Embryonic facial prominence (tissue), 1 donor: ENCODE measurements around the gene MGAM2.

Experiments used
- DNase-seq: peaks from one replicate; pipeline ENCODE4 v3.0.0-alpha.2; 2016; ENCODE audit errors: extremely low spot score

MGAM2 gene

DNA sequence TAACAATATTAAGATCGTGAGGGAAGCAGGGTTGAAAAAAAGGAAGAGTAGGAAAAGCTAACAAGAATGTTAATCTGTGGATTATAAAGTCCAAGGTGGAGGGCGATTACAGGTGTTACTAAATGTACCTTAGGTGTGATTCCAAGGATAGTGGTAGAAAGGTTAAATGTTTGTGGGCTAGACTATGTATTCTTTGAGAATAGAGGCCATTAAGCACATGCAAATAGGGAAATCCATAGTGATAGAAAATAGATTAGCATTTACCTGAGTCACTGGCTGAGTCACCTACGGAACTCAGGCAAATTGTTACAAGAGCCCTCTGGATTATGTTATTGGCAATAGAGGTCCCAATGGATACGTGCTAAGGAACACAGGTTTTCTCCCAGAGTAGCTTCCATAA, 9.0 kb downstream of the MGAM2 start:
- no peak for DNase-seq

DNA sequence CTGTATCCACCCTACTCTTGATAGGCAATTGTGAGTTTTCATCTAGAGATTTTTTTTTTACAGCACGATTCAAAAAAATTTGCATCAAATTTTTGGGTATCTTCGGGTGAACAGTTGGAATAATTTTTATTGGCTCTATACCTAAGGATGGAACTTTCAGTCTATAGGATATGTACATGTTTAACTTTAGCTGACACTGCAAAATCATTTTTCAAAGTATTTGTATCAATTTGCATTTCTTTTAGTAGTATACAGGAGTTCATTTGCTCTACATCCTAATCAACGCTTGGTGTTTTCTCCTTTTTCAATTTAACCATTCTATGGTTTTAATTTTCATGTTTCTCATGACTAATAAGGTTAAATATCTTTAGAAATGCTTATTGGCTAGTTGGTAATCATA, 11.7 kb downstream of the MGAM2 start:
- no peak for DNase-seq

- DNase-seq, result no peak
These were observed 13.9 kb downstream of the MGAM2 start for GRCh38 chr7:142125256-142125955.

DNA sequence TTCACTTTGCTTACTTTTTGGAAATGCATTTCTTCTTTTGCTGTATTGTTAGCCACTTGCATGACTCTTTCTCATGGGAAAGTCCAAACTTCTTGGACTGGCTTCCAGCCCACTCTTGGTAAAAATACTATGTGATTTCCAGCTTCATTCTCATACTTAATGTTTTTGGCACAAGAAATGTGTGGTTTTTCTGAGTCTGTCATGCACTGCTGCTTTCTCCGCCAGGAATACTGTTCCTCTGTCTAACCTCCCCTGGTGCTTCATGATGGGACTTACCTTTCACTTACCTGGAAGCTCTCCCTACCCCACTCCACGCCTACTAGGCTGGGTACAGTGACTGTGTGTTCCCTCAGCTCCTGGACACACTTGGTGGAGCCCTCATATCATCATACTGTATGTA, 18.7 kb downstream of the MGAM2 start:
- DNase-seq, result no peak

- DNase-seq, result no peak
These were observed 20.1 kb downstream of the MGAM2 start for GRCh38 chr7:142131439-142132185.

DNA sequence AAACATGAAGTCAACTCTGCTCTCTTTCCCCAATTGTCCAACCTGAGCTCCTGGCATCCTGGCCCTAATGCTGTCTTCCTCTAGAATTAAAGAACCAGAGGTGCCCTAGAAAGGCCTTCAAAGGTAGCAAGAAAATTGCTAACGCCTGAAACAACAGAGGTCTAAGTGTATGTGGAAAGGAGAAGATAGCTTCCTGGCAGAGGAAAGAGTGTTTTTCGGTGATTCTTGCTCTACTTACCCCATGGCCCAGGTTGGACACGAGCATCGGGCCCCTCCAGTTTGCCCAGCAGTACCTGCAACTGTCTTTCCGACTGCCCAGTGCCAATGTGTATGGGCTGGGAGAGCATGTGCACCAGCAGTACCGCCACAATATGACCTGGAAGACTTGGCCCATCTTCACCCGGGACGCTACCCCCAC, 22.2 kb downstream of the MGAM2 start:
- no peak for DNase-seq

DNA sequence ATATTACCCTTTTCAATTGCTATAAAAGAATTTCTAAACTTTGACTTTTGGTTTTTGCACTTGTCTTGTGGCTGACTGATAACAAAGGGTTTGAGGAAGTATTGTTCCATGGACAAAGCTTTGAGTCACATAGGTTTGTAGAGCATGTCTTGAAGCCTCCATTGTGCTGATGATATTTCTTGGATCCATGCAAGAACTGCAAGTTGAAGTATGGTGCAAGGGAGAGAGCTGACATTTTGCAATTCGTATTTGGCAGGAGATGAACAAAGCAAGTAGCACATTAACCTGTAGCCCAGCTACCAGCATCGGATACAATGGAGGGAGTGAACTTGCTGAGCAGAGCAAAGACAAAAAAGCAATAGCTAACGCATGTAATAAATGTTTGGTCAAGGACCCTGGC, 23.4 kb downstream of the MGAM2 start:
- DNase-seq, result no peak

DNA sequence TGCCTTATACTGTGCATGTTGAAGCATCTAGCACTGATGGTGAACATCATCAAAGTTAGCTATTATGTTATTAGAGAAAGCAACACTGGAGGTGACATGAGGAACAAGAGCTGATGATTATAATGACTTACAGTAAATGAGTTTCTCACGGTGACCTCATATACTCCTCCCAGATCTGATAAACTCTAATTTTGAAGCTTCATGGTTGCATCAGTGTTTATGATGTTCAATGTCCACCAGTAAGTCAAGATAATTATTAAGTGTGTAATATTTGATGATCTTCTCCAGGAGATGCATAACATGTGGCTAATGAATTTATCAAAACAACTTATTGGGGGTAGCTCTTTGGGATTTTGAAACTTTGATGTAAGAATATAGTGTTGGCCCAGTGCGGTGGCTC, 27.5 kb downstream of the MGAM2 start:
- DNase-seq, result no peak

DNA sequence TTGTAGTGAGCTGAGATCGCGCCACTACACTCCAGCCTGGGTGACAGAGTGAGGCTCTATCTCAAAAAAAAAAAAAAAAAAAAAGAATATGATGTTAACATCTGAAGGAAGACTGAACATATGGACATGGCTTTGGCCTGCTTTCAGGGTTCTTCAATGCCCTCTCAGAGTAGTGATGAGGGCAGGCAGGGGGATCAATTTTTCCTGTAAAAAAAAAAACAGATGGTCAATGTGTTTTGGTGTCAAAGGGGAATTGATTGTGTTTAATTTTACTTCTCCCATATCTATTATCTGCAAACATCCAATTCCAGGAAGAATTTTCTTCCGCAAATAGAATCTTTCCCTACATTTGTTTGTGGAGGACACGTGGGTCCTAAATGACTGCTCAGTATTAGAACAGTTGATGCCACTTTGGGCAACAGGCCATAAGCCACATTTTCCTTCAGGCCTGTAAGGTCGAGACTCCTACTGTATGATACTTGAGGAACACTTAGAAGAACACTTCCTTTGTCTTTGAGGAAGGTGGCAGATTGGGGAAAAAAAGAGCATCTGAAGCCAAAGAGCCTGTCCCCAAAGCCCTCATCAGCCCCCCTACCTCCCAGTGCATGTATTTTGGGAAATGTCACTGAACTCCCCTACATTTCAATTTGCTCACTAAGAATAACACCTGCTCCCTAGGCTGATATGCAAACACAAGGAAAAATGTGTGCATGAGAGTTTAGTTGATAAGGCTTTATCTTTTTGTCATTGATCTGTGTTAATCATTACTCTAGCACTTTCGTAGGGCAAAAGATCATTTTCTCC, 28.3 kb downstream of the MGAM2 start:
- DNase-seq, result no peak

DNA sequence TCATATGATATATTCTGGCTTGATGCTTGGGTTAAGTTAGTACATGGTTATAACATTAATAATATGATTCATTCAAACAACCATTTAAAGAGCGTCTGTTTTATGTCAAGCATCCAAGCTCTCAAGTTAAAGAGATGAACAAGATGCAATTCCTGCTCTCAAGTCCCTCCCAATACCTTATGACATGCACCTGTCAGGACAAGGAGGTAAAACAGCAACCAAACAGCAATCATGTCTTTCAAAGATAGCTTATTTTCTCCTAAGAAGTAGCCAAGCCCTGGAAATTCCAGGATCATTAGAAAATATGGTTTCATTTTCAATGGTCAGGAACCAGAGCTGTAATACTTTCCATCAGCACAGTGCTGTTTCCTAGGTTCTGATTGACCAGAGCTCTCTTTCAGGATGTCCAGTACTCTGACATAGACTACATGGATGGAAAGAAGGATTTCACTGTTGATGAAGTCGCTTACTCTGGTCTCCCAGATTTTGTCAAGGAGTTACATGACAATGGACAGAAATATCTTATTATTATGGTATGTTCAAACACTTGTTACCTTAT, 29.0 kb downstream of the MGAM2 start:
- no peak for DNase-seq

DNA sequence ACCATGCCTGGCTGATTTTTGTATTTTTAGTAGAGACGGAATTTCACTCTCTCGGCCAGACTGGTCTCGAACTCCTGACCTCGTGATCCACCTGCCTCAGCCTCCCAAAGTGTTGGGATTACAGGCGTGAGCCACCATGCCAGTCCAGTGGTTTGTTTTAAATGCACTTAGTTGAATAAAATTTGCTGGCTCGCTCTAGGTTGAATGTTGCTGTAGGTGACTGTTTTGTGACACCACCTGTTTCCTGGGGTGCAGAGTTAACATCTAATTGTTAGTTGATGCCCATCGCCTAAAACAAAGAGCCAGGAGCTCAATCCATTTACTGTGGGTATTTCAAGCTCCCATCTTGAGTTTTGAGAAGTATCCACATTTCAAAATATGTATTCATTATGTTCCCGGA, 31.2 kb downstream of the MGAM2 start:
- DNase-seq, result no peak

GRCh38 chr7:142146124-142146523, 34.6 kb downstream of the MGAM2 start:
- DNase-seq, result no peak

- DNase-seq, result no peak
These were observed 38.8 kb downstream of the MGAM2 start for GRCh38 chr7:142150356-142150755.

DNA sequence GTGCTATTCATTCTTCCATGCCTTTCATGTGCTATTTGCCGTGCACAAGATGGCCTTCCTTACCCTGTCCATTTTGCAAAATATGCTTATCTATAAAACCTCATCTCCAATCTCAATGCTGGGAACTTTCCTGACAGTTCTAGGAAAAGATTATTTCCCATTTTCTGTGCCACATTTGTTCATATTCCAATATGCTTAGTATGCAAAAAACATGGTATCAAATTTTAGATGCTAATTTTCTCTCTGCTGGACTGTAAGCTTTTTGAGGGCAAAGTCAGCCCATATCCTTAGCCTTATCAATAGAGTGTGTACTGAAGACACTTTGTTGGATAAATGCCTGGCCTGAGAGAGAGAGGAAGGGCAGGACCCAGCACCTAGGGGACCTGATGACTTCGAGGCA, 39.4 kb downstream of the MGAM2 start:
- no peak for DNase-seq

GRCh38 chr7:142152076-142152475, 40.6 kb downstream of the MGAM2 start:
- no peak for DNase-seq

- no peak for DNase-seq
These were observed 41.9 kb downstream of the MGAM2 start for GRCh38 chr7:142153400-142153799.

DNA sequence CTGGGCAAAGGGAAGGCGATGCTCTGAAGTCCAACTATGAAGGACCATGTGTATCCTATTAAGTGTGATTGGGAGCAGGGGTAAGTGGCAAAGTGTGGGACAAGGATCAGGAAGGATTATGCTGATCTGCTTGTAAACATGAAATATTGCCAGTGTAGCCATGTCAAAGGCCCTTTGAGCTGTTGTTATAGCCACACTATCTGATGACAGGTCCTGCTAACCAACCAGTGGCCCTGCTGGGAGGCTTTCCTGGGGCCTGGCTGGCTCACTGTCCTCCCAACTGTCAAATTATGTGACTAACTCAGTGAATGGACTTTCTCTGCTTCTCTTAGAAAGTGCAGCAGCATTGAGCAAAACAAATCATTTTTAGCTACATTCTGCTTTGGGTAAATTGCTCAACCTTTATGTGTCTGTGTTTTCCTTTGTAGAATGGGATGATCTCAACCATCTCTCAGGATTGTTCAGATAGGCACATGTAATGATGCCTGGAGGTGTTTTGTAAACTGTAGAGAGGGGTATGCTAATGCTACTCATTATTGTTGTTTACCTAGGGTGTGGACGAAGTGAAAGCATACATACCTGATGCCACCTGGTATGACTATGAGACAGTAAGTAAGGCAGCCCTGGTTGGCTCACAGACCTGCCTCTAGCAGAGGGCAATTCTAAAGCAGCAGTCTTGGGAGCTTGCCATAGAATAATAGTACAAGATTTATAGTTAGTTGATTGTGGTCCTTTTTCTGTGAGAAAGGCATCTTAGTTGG, 47.4 kb downstream of the MGAM2 start:
- no peak for DNase-seq

DNA sequence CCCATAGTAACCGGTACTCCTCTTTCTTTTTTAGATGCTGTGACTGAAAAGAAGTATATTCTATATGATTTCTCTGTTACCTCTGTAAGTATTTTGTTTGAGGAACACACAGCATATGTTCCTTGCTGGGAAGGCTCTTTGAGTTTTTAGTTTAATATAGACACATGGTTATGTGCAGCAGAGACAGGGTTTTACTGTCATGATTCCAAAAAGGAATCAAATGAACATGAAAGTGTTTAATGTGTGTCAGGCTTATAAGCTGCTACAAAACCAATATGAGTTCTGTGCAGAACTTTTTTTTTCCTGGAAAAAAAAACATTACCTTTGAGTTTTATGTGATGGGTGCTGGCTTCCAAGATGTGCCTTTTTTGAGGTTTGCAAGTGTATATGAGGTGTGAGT, 50.4 kb downstream of the MGAM2 start:
- no peak for DNase-seq

- DNase-seq, result no peak
These were observed 57.2 kb downstream of the MGAM2 start for GRCh38 chr7:142168746-142169145.

DNA sequence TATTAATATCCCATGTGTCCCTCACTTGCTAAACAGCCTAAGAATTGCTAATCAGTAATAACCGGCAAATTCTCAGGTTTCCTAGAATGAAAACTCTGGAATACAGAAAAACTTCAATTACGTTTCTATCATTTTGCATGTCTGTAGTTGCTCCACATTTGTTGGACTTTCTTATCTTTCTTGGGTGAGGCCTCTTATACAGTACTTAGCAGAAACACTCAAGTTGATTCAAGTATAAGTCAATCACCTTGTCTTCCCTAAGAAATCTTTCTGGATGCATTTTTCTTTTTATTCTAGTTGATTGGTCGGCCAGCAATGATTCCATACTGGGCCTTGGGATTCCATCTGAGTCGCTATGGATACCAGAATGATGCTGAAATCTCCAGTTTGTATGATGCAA, 61.4 kb downstream of the MGAM2 start:
- no peak for DNase-seq

DNA sequence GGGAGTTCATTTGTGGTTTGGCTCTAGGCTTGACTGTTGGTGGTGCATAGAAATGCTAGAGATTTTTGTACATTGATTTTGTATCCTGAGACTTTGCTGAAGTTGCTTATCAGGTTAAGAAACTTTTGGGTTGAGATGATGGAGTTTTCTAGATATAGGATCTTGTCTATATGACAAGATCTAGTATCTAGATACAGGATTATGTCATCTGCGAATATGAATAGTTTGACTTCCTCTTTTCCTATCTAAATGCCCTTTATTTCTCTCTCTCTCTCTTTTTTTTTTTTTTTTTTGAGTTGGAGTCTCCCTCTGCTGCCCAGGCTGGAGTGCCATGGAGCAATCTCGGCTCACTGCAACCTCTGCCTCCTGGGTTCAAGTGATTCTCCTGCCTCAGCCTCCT, 62.9 kb downstream of the MGAM2 start:
- DNase-seq, result no peak

- no peak for DNase-seq
These were observed 64.1 kb downstream of the MGAM2 start for GRCh38 chr7:142175594-142175993.
